GM08714 (cell line): ENCODE data around the gene MARS1.

ENCODE experiments used
- H3K4me3 ChIP-seq: fragments of 200-500 bp; sonication (Bioruptor generic); 2 replicates; pipeline ENCODE4 v1.5.1; 2014; ENCODE audit warnings: mild to moderate bottlenecking, low read length, inconsistent platforms
- ZNF274 ChIP-seq: IDR thresholded peaks from 2 replicates; pipeline ENCODE4 v1.6.1; 2012; ENCODE audit warnings: mild to moderate bottlenecking, low read depth, low read length

Gene MARS1

GRCh38 chr12:57518920-57519795 lies 31.3 kb downstream of the MARS1 start:
- no peak for TF ChIP-seq ZNF274
- H3K4me3 ChIP-seq: peak overlapping the region; percentile 89

GRCh38 chr12:57519796-57520052 lies 31.9 kb downstream of the MARS1 start:
- peak overlapping the region; percentile 89 for H3K4me3 ChIP-seq
- TF ChIP-seq ZNF274: no peak

GRCh38 chr12:57520053-57520818 lies 32.4 kb downstream of the MARS1 start, which contains the start of gene DDIT3:
TSS of gene DDIT3 (minus strand) at chr12:57520514. CDS start at chr12:57517406, 3,108 bp downstream.
- no peak for TF ChIP-seq ZNF274
- H3K4me3 ChIP-seq: peak within 1 kb of the TSS; percentile 89

GRCh38 chr12:57521525-57522010 lies 33.7 kb downstream of the MARS1 start:
- peak overlapping the region; percentile 54; the same call in 1 of the 2 replicates for H3K4me3 ChIP-seq
- no peak for TF ChIP-seq ZNF274

- TF ChIP-seq ZNF274: no peak
- H3K4me3 ChIP-seq: peak within 1 kb of the TSS; percentile 70
Measured at GRCh38 chr12:57522011-57522886, 34.4 kb downstream of the MARS1 start, which contains the start of gene MBD6. TSS of gene MBD6 (plus strand) at chr12:57522824. CDS start at chr12:57524304, 1,480 bp downstream.

GRCh38 chr12:57522887-57523705 lies 35.2 kb downstream of the MARS1 start:
- peak overlapping the region; percentile 70 for H3K4me3 ChIP-seq
- TF ChIP-seq ZNF274: no peak

- TF ChIP-seq ZNF274: no peak
- peak overlapping the region; percentile 70 for H3K4me3 ChIP-seq
Measured at GRCh38 chr12:57523706-57524614, 36.1 kb downstream of the MARS1 start.

- H3K4me3 ChIP-seq: no peak overlapping the region
Measured at GRCh38 chr12:57524814-57525614, 37.1 kb downstream of the MARS1 start.

GRCh38 chr12:57525615-57526383 lies 37.9 kb downstream of the MARS1 start:
- H3K4me3 ChIP-seq: no peak overlapping the region
- TF ChIP-seq ZNF274: no peak

More at GRCh38 chr12:57524814-57525614, 37.1 kb downstream of the MARS1 start:
- TF ChIP-seq ZNF274: no peak

GRCh38 chr12:57526477-57527126 lies 38.7 kb downstream of the MARS1 start:
- no peak overlapping the region for H3K4me3 ChIP-seq
- no peak for TF ChIP-seq ZNF274
